GM21786 (cell line): Measurements from ENCODE around the gene RGS17.
"Not testable (repeated sequence)": the region's sequence is repeated elsewhere in the genome, so short reads cannot be mapped to it uniquely, and the experiment has no call there.

Source experiments
- ATAC-seq: cut with Tn5 transposase; IDR thresholded peaks from one replicate; pipeline ENCODE4 v1.9.1; 2021; ENCODE audit not compliant: unreplicated experiment

RGS17 gene

DNA sequence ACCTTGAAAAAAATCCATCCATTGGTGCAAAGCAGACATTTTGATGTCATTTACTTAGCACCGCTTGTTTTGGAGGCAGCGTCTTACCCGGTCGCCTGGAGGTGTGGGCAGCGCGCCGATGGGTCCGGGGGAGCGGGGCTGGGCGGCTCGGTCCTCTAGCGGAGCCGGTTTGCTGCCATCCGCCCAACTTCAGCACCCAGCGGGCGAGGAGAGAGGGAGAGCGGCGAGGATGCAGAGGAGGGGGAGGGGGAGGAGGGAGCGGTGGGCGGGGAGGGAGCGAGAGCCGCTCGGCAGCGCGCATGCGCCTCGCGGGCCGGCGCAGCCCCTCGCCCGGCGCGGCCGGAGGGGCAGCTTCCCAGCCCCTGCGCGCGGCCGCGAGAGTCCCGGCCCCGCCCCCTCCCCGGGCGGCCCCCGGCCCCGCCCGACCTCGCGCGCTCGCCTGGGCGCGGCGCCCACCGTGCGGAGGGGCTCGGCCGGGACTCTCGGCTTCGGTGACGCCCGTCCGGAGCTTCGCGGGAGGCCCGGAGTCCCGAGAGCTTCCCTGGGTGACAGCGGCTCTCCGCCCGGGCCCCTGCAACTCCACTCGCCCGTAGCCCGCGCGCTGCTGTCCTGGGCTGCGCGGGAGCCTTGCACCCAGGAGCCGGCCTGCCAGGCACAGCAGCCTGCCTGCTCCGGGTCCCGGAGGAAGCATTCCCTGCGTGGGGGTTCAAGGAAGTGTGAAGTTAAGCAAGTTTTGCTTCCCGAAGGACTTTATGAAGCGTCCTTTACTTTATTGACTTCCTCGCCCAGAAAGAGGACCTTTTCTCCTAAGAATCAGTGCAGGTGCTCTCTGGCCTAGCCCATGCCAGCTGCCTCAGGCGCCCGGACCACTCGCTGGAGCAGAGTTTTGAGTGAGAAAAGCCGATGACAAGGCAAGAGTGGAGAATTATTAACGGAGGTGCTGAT, at the start of gene RGS17:
Gene RGS17, minus strand, starts transcription at position 246 of the 945 bp plus-strand sequence. CDS start 87,264 bp downstream, outside the sequence.
- ATAC-seq = peak; percentile 54

- no peak for ATAC-seq
Measured at GRCh38 chr6:153172815-153173214, 41.7 kb upstream of the RGS17 start.

DNA sequence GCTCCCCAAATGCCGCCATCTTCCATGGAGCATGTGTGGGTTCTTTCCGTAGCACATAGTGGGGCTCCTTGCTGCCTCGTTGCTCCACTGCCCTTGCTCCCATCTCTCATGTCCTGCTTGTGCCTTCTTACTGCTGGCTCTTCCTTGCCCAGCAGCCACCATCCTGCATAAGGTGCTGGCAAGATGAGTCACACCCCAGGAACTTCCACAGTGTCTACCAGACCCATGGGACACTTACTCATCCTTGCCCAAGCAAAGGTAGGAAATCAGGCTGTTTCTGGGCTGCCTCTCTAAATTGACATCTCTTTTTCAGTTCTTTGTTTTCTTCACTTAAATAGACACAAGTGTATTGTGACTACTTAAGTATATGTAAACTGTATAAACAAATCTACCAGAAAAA, 39.4 kb upstream of the RGS17 start:
- ATAC-seq = no peak

DNA sequence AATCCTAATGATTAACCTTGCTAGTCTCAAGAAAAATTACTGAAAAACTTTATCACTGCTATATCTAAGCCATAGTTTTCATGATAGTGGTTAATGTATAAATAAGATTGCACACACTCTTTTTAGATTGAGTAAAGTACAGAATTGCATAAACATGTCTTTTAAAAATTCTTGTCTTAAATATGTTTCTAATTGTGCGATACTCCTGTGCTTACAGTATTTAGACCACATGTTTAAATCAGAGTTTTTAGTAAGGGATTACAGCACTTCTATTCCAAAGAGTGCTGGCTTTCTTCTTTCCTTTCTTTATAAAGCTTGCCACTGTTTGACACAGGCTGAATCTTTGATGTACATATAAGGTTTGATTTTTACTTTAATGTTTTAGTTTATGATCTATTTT, 36.8 kb upstream of the RGS17 start:
- no peak for ATAC-seq

DNA sequence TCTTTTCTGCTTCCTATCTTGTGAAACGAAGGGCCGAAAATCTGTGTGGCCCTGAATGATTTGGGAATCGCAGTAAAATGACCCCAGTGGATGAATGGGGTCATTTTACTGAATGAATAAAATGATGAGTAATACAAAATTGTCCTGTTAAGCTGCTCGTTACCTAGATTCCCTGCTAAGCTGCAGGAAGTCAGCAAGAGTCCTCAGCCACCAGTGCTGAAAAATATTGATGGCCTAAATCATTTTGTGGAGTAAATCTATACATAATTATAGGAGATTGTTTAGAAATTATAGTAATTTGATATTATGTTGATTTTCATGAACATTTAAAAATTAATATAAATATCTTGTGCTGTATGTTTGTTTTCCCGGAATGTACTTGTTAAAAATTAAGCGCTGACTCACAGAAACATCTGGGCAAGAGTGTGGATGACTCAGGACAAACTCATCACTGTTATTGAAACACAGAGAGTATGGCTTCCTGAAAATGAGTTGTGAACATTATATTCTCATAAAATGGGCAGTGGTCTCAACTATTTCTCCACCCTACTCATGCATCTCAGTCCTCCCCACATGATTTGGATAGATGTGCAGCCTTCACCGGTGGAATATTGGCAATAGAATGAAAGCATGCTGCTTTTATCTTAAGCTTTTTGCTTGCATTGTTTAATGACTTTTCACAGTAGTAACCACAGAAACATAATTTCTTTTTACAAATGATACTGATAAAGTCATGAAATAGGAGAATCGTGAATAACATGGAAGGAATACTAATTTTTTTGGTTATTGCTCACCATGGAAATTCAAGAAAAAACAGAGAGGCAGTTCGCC, 36.2 kb upstream of the RGS17 start:
- ATAC-seq = no peak

GRCh38 chr6:153162646-153163045, 31.6 kb upstream of the RGS17 start:
- no peak for ATAC-seq

- no peak for ATAC-seq
Measured at GRCh38 chr6:153162172-153162571, 31.1 kb upstream of the RGS17 start.

GRCh38 chr6:153160221-153160620, 29.1 kb upstream of the RGS17 start:
- no peak for ATAC-seq

DNA sequence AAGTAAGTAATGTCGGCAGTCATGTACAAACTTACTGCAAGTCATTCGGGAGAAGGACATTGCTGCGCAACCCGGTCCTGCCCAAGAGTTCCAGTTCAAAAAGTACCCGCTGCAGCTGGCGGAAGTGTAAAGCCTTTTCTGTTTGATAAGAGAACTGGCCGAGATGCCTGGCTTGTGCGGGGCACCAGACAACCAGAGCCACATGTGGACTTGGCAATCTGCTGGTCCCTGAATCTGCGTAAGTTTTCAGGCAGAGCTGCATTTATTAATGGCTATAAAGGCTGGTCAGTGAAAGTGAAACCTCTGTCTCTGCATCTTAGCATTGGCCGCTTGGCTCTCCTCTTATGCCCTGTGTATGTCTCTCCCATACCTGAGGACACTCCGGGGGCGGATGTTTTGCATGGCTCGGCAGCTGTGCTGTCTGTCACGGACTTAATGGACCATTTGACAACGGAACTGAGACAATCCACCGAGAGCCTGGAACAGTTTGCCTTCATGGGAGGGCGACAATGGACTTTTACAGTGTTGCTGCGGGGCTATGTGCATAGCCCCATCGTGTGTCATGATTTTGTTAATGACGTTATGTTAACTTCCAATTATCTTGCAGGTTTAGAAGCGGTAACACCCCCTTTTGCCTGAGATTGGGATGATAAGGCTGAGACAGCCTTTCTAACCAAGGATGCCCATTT, 19.8 kb upstream of the RGS17 start:
- ATAC-seq = no peak

DNA sequence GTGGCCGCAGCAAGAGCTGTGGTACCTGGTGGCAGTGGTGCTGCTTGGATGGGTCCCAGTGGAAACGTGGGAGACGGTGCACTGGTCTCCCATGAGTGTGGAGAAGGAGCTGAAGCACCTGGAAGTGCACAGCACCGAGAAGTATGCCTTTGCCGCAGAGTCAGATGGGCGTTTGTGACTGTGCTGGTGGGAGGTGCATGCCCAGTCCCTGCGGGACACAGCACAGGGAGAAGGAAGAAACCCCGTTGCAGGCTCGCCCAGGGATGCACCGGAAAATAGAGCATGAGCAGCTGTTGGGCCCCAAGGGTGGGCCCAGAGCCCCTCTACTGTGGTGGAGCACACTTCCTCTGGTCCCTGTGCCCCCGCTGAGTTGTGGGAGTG, 19.3 kb upstream of the RGS17 start:
- no peak for ATAC-seq

DNA sequence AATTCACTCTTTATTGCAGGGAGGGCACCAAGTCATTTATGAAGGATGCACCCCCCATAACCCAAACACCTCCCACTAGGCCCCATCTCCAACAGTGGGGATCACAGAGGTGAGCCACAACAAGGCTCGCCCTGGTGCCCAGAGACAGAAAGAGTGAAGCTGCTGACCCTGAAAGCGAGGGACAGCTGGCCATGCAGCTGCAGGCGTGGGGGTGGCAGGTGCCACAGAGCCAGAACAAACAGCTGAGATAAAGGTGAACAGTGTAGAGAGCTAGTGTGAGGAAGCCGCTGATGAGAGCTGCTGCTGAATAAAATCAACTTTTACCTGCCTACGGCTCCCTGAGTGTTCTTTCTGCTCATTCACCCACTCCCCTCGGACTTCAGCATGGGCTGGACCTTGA, 18.8 kb upstream of the RGS17 start:
- no peak for ATAC-seq

- no peak for ATAC-seq
Measured at GRCh38 chr6:153146413-153146812, 15.3 kb upstream of the RGS17 start.

- no peak for ATAC-seq
Measured at GRCh38 chr6:153145591-153145990, 14.5 kb upstream of the RGS17 start.

- ATAC-seq = no peak
Measured at GRCh38 chr6:153143200-153143599, 12.1 kb upstream of the RGS17 start.

DNA sequence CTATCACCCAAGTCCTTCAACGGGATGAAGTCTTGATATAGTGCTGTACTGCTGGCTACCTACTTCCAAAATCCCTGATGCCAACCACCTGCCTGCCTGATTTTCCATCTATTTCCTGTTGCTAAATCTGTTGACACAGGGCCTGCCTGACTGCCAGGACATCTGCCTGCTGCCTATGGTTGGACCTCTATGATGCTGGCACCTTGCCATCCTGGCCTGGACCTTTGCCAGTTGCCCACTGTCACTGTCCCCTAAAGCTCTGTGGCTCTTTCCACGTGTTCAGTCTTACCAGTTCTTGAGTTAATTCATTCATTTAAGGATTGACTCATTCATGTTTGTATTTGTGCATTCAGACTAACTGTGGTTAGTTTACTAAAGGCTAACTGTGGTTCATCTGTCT, 9.2 kb upstream of the RGS17 start:
- ATAC-seq = no peak

DNA sequence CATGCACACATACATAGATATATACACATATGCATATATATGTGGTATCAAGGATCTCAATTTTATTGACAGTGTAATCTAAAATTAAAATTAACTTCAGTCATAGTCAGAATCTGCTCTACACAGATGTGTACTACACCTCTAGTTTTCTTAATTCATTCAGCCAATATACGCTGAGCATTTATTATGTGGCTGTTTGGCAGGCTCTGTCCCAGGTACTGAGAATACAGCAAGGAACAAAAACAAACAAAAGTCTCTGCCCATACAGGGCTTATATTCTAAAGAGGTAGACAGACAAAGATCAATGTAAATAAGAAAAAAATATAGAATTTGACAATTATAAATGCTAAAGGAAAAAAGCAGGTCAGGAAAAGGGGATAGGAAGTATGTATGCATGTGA, 7.8 kb upstream of the RGS17 start:
- no peak for ATAC-seq

DNA sequence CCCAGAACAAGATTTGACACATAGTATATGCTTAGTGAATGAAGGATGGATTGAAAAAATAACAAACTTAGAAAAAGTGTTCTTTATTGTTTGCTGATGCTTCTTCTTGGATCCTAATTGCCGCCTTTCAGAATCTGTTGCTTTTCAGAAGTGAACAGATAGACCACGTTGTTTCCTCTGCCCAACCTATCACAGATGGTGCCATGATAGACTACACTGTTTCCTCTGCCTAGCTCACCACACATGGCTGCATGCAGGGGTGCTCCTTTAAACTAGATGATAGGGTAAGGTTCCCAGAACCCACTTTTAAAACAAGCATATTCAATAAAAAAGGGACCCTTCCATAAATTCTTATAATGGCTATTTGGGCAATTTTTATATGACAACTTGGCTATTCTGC, 4.6 kb upstream of the RGS17 start:
- ATAC-seq = no peak

GRCh38 chr6:153133667-153134066, 2.6 kb upstream of the RGS17 start:
- ATAC-seq = not testable (repeated sequence)

DNA sequence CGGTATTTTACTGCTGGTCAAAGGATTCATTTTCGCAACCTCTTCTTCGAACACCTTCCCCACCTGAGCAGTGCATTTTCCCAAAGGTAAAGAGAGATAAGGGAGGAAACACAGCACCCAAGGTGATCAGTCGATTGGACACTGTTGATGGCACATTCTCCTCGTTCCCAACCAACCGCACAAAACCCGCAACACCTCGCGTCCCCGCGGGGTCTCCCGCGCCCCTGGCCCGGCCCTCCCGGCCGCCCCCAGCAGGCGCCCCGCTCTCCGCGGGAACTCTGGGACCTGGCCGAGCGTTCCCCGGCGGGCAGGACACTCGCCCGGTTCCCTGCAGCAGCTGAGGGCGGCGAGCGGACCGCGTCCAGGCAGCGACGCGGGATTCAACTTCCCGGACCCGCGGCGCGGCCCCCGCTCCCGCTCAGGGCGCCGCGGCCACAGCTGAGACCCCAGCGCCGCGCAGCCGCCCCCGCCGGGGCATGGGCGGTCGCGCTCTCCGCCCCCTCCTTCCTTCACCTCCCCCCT, 506 bp downstream of the RGS17 start:
- peak; percentile 14 for ATAC-seq

GRCh38 chr6:153129873-153130514, 1.1 kb downstream of the RGS17 start:
- ATAC-seq = peak; percentile 21

DNA sequence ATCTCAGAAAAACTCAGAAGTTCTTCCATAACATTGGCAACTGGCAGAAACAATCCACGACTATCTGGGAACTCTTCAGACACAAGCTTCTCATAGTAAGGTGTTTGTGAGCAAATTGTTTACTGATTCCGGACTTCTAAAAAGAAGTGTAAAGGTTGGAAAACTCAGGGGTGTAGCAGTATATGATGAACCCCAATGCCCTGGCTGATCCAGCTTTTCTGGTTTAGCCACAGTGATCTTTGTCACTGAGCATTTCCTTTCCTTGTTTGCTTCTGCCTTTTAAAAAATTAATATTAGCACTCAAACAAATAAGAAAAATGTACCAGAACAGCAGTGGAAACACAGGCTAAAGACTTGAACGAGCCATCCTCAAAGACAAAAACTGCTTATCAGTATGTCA, 4.9 kb downstream of the RGS17 start:
- no peak for ATAC-seq
